ENCODE results near the gene ATL3.
"Not testable (repeated sequence)": the region's sequence is repeated elsewhere in the genome, so short reads cannot be mapped to it uniquely, and the experiment has no call there.

ATL3 gene

DNA sequence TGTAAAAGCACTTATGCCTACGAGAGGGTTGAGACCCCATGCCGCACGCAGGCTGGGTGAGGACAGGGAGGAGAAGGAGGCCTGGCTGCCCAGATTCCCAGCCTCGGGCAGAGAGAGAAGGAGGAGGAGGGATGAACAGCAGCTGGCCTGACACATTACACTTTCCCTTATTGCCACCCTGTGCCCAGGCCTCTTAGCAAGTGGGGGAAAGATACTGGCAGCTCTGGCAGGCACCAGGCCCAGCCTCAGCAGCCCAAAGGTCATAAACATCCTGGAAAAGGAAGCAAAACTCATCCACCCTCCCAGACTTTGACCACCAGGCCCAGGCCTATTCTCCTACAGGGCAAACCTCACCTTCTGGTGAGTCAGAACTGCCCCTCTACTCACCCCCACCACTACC, 61.6 kb downstream of the ATL3 start:
- ATAC-seq (replicated peaks) (no peak), DNase-seq (no peak)
- H3K27ac Mint-ChIP-seq: peak overlapping the region; percentile 63 to 83
- H3K36me3 Mint-ChIP-seq (ENCODE audit: insufficient read depth): peaks cover 28% of the 10 kb centered on the region
- no peak overlapping the region for H3K4me3 Mint-ChIP-seq
- no peaks in the 10 kb centered on the region for H3K27me3 Mint-ChIP-seq
- no peaks in the 10 kb centered on the region for H3K9me3 Mint-ChIP-seq
- peaks cover 25 to 34% of the 10 kb centered on the region in 2 donors for H3K4me1 Mint-ChIP-seq (ENCODE audit: low read depth in 2 of 2)

DNA sequence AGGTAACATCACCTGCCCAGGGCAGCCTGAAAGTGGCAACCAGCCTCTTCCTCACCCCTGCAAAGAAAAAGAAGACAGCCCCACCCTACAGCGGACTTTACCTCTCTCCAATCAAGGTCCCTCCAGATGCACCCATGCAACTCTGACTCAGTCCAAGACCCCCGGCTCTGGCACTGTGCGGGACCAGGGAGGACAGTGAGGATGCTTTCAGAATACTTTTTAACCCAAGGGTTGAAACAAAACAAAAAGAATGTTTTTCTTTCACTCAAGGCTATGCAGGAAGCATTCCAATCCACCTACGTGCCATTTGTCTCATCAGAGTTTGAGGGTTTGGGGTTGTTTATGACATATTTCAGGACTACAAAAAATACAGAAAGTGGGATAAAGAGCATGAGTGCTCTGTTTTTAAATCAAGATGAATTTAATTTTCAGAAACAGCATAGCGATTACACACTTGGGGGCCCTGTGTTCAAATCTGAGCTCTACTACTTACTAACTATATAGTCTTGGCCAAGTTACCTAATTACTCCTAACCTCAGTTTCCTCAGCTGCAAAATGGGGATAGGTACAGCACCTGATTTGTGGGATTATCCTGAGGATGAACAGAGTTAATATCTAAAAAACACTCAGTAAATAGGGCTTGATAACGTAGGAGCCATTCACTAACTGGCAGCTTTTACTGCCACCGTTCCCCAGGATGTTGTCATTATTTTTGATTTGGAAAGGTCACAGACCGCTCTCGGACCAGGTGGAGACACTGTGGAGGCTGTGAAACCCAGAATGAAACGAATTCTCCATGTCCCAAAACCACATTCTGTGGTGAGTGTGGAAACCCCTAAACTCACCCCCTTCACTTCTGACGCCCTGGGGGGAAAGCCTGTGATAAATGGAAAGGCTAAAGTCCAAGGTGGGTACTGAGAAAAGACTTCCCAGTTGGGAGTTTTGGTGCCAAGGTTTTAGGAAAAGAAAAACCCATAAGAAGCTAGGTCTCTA, 62.5 kb downstream of the ATL3 start:
- H3K27ac Mint-ChIP-seq: peak overlapping the region; percentile 63 to 83
- DNase-seq (no peak), ATAC-seq (replicated peaks) (no peak)
- H3K36me3 Mint-ChIP-seq (ENCODE audit: insufficient read depth): peaks cover 21% of the 10 kb centered on the region
- no peaks in the 10 kb centered on the region for H3K9me3 Mint-ChIP-seq
- peaks cover 19 to 34% of the 10 kb centered on the region in 2 donors for H3K4me1 Mint-ChIP-seq (ENCODE audit: low read depth in 2 of 2)
- no peak overlapping the region for H3K4me3 Mint-ChIP-seq
- no peaks in the 10 kb centered on the region for H3K27me3 Mint-ChIP-seq

DNA sequence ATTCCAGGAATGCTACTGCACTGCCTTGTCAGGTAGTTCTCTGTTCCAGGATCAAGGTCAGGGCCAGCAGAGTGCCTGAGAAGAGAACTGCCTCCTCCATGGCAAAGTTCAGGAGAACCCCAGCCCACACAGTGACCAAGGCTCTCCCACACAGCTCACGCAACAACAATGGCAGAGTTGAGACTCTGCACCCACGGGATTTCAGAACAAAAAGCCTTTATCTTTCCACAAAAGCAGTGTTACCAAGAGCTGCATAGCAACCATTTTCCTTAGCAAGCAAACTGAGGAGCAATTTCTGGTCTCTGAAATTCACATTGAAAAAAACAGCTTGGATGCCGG, 68.0 kb downstream of the ATL3 start:
- ATAC-seq (replicated peaks): no peak
- Mint-ChIP-seq H3K4me3 (no peak overlapping the region), H3K36me3 (ENCODE audit: insufficient read depth) (peaks cover 13% of the 10 kb centered on the region), H3K27me3 (no peaks in the 10 kb centered on the region), H3K4me1 (ENCODE audit: low read depth in 2 of 2) (peaks cover 8 to 17% of the 10 kb centered on the region in 2 donors), H3K9me3 (no peaks in the 10 kb centered on the region), H3K27ac (peak overlapping the region in 1 of 2 donors; percentile 71)
- no peak for DNase-seq

DNA sequence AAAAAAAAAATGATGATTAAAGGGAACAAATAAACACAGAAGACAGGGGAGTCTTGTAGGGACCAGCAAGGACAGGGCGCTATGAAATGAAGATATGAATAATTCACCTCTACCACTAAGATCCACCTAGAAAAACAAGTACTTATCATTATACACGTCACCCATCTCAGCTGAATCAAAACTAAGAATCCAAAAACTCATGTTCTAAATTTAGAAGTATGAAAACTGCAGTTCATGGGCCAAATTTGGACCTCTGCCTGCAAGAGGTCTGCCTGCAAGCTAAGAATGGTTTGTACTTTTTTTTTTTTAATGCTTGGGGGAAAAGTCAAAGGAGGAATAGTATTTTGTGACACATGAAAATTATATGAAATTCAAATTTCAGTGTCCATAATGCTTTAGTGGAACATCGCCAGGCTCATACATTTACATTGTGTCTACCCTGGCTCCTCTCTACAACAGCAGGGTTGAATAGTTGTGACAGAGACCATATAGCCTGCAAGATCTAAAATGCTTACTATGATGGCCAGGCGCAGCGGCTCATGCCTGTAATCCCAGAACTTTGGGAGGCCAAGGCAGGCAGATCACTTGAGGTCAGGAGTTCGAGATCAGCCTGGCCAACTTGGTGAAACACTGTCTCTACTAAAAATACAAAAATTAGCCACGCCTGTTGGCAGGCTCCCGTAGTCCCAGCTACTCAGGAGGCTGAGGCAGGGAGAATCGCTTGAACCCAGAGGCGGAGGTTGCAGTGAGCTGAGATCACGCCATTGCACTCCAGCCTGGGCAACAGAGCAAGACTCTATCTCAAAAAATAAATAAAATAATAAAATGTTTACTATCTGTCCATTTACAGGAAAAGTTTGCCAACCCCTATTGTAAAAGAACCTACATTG, 68.6 kb downstream of the ATL3 start:
- H3K27me3 Mint-ChIP-seq; H3K9me3 Mint-ChIP-seq; DNase-seq; ATAC-seq (replicated peaks); H3K4me3 Mint-ChIP-seq: not testable (repeated sequence)
- Mint-ChIP-seq H3K27ac (peak overlapping the region; percentile 16 to 71), H3K36me3 (ENCODE audit: insufficient read depth) (peaks cover 13% of the 10 kb centered on the region), H3K4me1 (ENCODE audit: low read depth in 2 of 2) (peaks cover 8 to 16% of the 10 kb centered on the region in 2 donors)

DNA sequence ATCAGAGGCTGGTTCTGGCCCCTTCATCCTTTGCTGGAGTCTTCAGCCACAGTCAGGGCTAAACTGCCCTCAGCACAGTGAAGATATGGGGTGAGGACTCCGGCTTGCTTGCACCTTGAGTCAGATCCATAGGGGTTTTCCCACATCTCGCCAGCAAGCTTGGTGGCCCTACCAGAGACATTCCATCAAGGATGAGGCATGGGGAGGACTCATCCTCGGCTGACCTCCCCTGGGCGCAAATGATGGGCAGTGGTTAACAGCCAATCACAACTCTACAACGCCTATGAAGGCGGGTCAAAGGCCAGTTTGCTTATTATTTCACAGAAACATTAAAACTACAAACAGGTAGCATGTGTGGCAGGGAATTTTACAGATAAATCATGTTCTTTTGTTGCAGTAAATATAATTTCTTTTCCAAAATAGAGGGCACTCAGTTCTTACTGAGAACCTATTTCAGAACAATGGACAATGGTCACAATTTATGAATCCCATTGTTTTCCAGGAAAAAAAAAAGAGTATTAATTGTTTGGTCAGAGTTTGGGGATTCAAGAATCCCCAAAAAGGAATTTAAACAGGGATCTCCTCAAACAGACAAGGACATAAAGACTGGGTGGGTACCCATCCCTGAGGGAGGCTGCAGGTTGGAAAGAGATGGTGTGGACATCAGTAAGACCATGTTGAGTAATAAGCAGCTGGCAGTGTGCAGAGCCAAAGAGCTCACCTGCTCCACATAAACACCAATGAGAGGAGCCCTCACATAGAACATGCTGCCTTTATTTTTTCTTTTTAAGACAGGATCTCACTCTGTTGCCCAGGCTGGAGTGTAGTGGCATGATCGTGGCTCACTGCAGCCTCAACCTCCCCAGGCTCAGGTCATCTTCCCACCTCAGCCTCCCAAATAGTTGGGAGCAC, 71.7 kb downstream of the ATL3 start:
- H3K27me3 Mint-ChIP-seq: no peaks in the 10 kb centered on the region
- H3K4me1 Mint-ChIP-seq (ENCODE audit: low read depth in 2 of 2): peaks cover 4 to 14% of the 10 kb centered on the region in 2 donors
- H3K4me3 Mint-ChIP-seq: no peak overlapping the region
- H3K36me3 Mint-ChIP-seq (ENCODE audit: insufficient read depth): peaks cover 21% of the 10 kb centered on the region
- DNase-seq (no peak), ATAC-seq (replicated peaks) (no peak)
- peak overlapping the region; percentile 32 to 33 for H3K27ac Mint-ChIP-seq
- H3K9me3 Mint-ChIP-seq: no peaks in the 10 kb centered on the region

DNA sequence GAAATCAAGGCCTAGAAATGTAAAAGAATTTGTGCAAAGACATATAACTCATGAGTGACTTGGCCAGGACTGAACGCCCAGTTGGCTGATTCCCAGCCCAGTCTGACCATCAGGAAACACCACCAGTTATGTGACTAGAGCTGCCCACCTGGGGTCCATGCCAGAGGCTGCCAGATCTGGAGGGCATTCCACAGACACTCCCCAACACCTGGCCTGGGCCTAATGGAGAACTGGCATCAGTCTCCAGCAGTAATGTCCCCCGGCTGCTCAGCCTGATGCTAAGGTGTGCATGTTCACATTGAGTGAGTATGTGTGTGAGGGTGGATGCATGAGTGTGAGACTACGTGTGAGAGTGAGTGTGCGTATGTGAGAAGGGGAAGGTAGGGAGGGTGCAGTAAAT, 72.6 kb downstream of the ATL3 start:
- Mint-ChIP-seq H3K4me3 (no peak overlapping the region), H3K4me1 (ENCODE audit: low read depth in 2 of 2) (peaks cover 8 to 18% of the 10 kb centered on the region in 2 donors), H3K27ac (peak overlapping the region in 1 of 2 donors; percentile 33), H3K9me3 (no peaks in the 10 kb centered on the region), H3K27me3 (no peaks in the 10 kb centered on the region), H3K36me3 (ENCODE audit: insufficient read depth) (peaks cover 23% of the 10 kb centered on the region)
- ATAC-seq (replicated peaks) (no peak), DNase-seq (no peak)

DNA sequence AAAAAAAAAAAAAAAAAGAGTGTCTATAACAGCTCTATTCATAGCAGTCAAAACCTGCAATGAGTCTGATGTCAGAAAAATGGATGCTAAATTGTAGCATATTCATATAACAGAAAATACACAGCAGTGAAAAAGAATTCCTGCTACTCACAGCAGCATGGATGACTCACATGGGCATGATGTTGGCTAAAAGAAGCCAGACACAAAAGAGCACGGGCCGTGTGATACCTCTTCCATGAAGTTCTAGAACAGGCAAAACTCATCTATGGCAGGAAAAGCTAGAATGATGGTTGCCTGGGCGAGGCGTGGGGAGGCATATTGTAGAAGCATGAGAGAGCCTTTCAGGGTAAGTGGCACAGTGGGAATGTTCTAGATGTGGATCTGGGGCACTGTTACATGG, 75.9 kb downstream of the ATL3 start:
- Mint-ChIP-seq H3K9me3 (no peaks in the 10 kb centered on the region), H3K36me3 (ENCODE audit: insufficient read depth) (peaks cover 37% of the 10 kb centered on the region), H3K27ac (no peak overlapping the region), H3K4me1 (ENCODE audit: low read depth in 2 of 2) (peaks cover 12 to 18% of the 10 kb centered on the region in 2 donors), H3K27me3 (no peaks in the 10 kb centered on the region), H3K4me3 (no peak overlapping the region)
- DNase-seq: no peak
- ATAC-seq (replicated peaks): no peak

DNA sequence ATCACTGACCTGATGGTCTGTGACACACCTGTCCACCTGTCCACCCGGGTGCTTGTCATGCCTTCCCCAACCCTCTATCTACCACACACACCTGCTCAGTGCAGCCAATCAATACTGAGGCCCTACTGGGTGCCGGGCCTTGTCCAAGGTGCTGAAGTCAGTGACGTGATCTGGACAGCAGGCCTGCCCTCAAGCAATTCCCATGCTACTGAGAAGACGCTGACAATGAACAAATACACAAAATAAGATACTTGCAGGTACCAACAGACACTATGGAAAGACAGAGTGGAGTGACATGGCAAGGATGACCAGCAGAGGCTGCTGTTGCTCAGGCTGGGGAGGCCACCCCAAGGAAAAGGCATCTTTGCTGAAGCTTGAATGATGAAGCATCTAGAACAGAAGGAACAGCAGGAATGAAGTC, 78.2 kb downstream of the ATL3 start:
- Mint-ChIP-seq H3K27ac (peak overlapping the region; percentile 27 to 87), H3K36me3 (ENCODE audit: insufficient read depth) (peaks cover 47% of the 10 kb centered on the region), H3K9me3 (no peaks in the 10 kb centered on the region), H3K4me1 (ENCODE audit: low read depth in 2 of 2) (peaks cover 8 to 9% of the 10 kb centered on the region in 2 donors), H3K4me3 (no peak overlapping the region), H3K27me3 (no peaks in the 10 kb centered on the region)
- no peak for ATAC-seq (replicated peaks)
- DNase-seq: no peak

DNA sequence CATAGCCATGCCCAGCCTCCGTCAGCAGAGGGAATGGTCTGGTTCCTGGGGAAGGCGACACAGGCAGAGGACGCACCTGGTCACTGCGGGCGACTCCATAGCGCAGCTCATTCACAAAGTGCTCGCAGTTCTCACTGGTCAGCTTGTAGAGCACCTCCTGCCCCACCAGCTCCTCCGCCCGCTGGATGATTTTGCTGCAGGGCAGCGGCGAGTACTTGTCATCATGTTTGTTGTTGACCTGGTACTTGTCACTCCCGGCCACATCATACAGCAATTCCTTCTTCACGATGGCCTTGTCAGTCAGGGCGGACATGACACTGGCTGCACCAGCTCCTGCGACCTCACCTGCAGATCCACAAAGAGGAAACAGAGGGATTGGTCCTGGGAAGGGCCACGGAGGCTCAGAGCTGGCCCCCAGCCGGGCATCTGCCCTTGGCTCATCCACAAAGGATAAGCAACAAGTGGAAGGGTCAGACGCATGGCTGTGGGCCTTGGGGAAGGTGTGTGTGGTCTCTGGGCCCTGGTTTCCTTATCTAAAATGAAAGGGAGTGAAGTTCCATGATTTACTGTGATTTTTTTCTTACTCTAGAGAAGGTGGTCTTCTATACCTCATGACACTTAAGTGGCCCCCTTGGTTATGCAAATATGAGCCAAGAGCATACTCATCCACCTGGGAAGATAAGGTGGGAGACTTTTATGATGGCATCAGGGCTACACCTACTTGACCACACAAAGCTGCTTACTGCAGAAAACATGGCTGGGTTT, 81.0 kb downstream of the ATL3 start:
- DNase-seq (no peak), ATAC-seq (replicated peaks) (no peak)
- Mint-ChIP-seq H3K36me3 (ENCODE audit: insufficient read depth) (peaks cover 35% of the 10 kb centered on the region), H3K9me3 (no peaks in the 10 kb centered on the region), H3K4me1 (ENCODE audit: low read depth in 2 of 2) (peaks cover 8 to 9% of the 10 kb centered on the region in 2 donors), H3K27ac (peak overlapping the region in 1 of 2 donors; percentile 29), H3K27me3 (no peaks in the 10 kb centered on the region), H3K4me3 (no peak overlapping the region)

DNA sequence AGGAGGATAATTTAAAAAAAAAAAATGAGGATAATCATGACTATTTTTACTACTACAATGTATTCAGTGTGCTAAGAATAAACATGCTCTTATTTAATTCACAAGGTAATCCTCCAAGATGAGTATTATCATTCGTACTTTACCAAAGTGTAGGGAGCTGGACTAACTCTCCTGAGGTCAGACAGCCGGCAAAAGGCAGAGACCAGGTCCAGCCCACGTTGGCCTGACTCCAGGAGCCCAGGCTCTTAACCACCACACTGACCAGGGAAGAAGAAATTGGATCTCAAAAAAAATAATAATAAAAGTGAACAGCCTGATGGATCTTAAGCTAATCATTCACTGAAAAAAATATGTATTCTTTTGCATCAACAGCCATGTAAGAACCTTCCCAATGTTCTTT, 82.2 kb downstream of the ATL3 start:
- H3K4me1 Mint-ChIP-seq (ENCODE audit: low read depth in 2 of 2): peaks cover 6 to 7% of the 10 kb centered on the region in 2 donors
- H3K27me3 Mint-ChIP-seq: no peaks in the 10 kb centered on the region
- peak overlapping the region in 1 of 2 donors; percentile 45 for H3K27ac Mint-ChIP-seq
- DNase-seq: no peak
- no peaks in the 10 kb centered on the region for H3K9me3 Mint-ChIP-seq
- no peak for ATAC-seq (replicated peaks)
- peaks cover 35% of the 10 kb centered on the region for H3K36me3 Mint-ChIP-seq (ENCODE audit: insufficient read depth)
- H3K4me3 Mint-ChIP-seq: no peak overlapping the region

DNA sequence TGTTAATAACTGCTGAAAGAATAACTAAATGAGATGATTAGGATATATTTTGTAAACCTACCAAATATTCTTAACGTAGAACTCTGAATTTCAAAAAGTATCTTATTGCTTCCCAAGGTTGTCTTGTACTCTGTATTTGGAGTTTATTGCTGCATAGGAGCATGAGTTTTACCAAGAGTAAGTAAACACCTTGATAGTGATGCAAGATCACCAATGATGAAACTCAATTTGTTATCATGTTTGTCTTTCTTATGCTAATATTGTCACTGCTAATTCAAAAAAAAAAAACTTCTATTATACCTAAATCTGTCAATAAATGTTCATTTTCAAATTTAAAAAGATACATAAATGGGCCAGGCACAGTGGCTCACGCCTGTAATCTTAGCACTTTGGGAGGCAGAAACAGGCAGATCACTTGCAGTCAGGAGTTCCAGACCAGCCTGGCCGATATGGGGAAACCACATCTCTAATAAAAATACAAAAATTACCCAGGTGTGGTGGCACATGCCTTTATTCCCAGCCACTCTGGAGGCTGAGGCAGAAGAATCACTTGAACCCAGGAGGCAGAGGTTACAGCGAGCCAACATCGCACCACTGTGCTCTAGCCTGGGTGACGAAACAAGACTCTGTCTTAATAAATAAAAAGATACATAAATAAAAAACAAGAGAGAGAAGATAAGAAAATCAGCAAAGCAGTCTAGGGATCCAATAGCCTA, 84.6 kb downstream of the ATL3 start:
- DNase-seq (no peak), ATAC-seq (replicated peaks) (no peak)
- peaks cover 2 to 4% of the 10 kb centered on the region in 2 donors for H3K9me3 Mint-ChIP-seq
- H3K4me3 Mint-ChIP-seq: no peak overlapping the region
- no peak overlapping the region for H3K27ac Mint-ChIP-seq
- peaks cover 28% of the 10 kb centered on the region for H3K36me3 Mint-ChIP-seq (ENCODE audit: insufficient read depth)
- no peaks in the 10 kb centered on the region for H3K27me3 Mint-ChIP-seq
- H3K4me1 Mint-ChIP-seq (ENCODE audit: low read depth in 2 of 2): peaks cover 18 to 21% of the 10 kb centered on the region in 2 donors

DNA sequence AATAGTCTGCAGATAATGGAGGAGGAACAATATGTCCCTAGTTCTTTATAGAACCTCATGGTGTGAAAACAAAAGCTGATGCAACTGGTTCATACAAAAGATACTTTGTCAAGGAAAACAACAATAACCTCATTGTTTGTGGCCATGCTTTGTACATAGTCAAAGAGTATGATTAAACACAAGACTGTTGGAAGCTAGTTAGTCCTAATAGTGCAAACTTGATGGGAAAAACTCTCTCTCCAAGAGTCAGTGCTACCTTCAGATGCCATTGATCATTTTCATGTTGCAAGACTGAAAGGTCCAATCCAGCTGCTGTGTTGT, 87.9 kb downstream of the ATL3 start:
- ATAC-seq (replicated peaks) (no peak), DNase-seq (no peak)
- H3K27me3 Mint-ChIP-seq: no peaks in the 10 kb centered on the region
- peaks cover 18 to 23% of the 10 kb centered on the region in 2 donors for H3K4me1 Mint-ChIP-seq (ENCODE audit: low read depth in 2 of 2)
- peaks cover 3 to 9% of the 10 kb centered on the region in 2 donors for H3K9me3 Mint-ChIP-seq
- H3K27ac Mint-ChIP-seq: peak overlapping the region; percentile 80 to 92
- H3K36me3 Mint-ChIP-seq (ENCODE audit: insufficient read depth): peaks cover 13% of the 10 kb centered on the region
- H3K4me3 Mint-ChIP-seq: peak overlapping the region; percentile 16 to 62

Measured in effector memory CD8-positive, alpha-beta T cell (primary cell).